ENCODE data around the gene NAA25.
"Not testable (repeated sequence)": the region's sequence is repeated elsewhere in the genome, so short reads cannot be mapped to it uniquely, and the experiment has no call there.

NAA25 gene

DNA sequence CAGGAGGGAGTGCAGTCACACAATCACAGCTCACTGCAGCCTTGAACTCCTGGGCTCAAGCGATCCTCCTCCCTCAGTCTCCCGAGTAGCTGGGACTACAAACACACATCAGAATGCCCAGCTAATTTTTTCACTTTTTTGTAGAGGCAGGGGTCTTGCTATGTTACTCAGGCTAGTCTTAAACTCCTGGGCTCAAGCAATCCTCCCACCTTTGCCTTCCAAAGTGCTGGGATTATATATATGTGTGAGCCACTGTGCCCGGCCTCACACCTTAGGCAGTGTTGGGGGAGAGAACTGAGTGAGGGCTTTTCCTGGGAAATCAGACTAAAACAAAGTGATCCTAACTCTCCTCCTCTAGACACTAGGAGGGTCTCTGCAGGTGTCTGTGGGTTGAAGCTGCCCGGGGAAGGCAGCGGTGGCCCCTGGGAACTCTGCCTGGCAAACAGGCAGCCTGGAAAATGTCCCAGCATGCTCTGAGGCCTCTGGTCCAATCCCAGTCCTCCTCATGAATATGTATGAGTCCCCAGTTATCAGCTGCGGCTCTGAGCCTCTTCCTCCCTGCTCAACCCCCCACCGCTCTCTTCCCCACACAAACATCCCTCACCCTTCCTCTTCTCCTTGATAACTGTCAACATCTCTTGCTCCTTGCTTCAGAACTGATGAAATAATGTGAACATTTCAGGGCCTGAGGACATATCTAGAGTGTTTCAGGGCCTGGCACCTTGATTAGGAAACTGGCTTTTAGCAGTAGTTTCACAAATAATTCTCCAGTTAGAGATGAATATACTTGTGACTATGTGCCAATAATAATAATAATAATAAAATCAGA, 7.9 kb upstream of the NAA25 start:
- DNase-seq: no peak

DNA sequence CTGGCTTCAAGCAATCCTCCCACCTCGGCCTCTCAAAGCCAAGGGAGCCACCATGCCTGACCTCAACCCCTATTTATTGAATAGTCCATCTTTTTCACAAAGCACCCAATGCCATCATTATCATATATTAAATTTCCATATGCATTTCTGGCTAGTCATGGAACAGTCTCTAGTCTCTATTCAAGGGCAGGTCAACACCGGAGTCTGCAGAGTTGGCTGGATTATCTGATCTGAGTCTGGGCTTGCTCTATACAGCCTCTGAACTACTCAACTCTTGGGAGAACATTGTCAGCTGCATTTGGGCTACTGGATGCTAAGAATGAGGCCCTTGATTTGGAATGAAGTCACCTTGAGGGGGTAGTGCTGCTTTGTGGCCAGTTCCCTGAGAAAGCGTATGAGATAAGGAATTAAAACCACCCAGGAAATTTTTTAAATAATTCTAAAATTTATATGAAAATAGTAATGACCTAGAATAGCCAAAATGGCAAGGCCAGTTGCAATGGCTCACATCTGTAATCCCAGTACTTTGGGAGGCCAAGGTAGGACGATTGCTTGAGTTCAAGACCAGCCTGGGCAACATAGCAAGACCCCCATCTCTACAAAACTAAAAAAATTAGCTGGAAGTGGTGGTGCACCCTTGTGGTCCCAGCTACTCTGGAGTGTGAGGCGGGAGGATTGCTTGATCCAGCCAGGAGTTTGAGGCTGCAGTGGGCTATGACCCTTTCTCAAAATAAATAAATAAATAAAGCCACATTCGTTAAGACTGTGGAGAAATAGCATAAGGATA, 6.9 kb upstream of the NAA25 start:
- no peak for DNase-seq

DNA sequence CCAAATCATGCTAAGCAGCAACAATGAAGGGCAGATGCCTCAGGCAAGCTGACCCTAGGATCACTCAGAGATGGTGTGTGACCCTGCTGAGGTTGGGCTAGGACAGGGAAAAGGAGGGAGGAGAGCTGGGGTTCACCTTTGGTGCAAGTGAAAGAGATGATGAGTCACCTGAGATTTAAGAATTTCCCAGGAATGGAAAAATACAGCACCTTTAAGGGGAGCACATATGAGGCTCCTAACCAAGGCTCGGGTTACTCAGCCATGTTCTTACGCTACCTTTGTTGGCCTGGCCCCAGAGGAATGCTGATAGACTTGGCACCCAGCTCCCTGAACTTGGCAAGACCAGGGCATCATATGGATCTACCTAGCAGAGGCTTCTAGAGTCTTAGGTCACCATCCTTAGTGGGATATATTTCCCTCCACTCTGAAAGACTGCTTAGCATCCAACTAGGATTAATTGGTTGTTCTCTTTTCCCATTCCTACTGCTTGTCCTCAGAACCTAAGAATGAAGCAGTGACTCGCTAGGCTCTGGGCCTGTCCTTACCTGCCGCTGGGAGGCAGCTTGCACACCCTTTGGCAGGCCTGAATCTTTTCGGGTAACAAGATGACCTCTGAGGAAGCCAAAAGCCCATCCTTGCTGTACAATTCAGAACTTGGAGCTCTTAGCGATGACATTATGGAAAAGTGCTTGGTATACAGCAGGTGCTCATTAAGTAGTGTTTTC, 4.0 kb upstream of the NAA25 start:
- no peak for DNase-seq

DNA sequence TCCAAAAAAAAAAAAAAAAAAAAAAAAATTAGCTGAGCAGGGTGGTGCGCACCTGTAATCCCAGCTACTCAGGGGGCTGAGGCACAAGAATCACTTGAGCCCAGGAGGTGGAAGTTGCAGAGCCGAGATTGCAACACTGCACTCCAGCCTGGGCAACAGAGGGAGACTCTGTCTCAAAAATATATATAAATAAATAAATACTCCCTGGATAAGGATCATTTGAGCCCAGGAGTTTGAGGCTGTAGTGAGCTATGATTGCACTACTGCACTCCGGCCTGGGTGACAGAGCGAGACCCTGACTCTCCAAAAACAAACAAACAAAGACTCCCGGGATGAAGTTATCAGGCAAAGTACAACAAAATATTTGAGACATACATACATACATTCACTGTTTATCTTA, 3.3 kb upstream of the NAA25 start:
- DNase-seq: no peak

DNA sequence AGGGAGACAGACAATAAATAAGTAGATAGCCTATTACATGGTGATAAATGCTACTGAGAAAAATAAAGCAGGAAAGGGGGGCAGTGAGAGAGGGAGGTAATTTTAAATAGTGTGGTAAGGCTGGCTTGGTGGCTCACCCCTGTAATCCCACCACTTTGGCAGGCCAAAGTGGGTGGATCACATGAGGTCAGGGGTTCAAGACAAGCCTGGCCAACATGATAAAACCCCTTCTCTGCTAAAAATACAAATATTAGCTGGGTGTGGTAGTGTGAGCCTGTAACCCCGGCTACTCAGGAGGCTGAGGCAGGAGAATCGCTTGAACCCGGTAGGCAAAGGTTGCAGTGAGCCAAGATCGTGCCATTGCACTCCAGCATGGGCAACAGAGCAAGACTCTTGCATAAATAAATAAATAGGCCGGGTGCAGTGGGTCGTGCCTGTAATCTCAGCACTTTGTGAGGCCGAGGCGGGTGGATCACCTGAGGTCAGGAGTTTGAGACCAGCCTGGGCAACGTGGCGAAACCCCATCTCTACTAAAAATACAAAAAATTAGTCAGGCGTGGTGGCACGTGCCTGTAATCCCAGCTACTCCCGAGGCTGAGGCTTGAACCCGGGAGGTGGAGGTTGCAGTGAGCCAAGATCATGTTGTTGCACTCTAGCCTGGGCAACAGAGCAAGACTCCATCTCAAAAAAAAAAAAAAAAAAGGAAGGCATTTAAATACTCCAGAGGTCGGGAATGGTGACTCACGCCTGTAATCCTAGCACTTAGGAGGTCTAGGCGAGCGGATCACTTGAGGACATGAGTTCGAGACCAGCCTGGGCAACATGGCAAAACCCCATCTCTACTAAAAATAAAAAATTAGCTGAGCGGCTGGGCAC, 2.4 kb upstream of the NAA25 start:
- DNase-seq: not testable (repeated sequence)

DNA sequence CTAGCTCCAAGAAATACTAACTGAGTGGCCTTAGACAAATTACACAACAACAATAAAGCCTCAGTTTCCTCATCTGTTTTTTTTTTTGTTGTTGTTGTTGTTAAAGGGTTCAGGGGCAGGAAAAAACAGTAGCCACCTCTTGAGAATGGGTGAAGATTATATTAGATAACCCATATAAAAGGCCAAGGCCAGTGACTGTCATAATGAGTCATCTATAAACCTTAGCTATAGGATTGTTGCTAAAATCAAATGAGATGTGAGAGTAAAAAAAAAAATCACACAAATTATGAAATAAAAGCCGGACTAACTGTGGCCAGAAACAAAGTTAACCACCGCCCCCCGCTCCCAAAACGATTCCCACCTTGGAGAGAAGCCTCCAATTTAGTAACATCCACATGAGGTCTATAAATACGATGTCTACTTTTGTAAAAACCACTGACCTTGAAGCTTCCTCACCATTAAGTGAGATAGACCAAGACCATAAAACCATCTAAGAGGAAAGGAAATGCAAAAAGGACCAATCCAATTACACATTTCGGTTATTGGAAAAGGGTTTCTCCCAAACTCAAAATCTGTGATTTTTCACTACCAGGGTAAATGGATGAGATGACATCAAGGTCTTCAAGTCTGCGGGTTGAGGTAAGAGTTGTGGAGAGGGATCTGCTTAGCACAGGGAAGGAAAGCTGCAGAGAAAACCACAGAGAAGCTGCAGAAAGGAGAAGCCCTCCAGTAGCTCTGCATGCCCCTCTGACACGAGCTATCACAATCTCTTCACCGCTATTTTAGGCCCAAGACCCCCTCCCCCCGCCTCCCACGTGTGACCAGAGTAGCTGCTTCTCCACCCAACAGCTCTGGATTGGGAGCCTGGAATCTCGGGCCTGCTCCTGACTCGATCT, 1.0 kb downstream of the NAA25 start:
- DNase-seq: peak; percentile 32

DNA sequence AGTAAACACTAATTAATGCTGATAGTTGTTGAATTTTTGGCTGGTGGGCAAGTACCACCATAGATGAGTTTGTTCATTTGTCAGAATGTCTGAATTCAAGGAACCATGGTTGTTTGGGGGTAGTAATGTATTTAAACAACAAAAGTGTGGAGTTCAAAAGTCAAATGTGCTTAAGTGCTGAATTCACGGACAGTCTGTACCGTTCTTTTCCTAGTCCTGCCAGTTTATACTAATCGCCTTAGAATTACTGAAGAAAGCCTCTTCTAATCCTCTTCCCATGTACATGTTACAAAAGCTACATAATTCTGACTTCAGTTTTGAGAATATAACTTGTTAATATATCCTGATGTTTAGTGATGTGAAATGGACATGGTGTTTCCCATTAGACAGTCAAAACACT, 2.7 kb downstream of the NAA25 start:
- DNase-seq: no peak

DNA sequence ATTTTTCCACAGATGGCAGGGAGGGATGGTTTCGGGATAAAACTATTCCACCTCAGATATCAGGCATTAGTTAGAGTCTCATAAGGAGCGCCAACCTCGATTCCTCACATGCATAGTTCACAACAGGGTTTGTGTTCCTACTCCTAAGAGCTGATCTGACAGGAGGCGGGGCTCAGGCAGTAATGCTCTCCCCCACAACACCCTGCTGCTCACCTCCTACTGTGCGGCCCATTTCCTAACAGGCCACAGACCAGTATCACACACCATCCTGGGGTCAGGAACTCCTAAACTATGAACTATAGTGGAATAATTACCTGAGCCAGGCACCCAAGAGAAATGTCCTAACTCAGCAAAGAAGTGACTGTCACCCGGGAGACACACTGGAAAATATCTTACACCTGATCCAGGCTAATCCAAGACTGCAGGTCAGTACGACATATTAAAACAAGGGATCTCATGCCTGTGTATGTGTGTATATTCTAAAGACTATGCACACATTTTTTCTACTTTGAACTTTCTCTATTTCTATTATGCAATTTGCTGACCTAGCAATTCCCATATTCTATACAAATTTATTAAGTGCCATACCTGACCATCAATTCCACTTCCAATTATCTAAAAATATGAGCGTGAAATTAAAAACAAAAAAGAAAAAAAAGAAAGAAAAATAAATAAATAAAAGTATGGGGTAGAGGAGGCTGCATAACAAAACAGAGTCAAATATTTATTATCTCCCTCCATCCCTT, 4.7 kb downstream of the NAA25 start:
- DNase-seq: no peak

DNA sequence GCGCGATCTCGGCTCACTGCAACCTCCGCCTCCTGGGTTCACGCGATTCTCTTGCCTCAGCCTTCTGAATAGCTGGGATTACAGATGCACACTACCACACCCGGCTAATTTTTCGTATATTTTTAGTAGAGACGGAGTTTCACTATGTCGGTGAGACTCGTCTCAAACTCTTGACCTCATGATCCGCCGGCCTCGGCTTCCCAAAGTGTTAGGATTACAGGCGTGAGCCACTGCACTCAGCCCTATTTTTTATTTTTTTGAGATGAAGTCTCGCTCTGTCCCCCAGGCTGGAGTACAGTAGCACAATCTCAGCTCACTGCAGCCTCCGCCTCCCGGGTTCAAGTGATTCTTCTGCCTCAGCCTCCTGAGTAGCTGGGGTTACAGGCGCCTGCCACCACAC, 5.8 kb downstream of the NAA25 start:
- not testable (repeated sequence) for DNase-seq

DNA sequence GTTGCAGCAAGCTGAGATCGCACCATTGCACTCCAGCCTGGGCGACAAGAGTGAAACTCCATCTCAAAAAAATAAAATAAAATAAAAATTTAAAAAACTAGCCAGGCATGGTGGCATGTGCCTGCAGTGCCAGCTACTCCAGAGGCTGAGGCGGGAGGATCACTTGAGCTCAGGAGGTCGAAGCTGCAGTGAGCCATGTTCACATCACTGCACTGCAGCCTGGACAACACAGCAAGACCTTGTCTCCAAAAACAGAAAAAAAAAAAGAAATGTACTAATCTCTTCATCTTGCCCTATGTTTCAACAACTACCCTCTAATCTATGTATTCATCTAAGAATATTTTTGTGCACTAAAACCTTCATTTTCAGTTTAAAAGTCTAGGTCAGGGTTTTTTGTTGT, 6.5 kb downstream of the NAA25 start:
- no peak for DNase-seq

DNA sequence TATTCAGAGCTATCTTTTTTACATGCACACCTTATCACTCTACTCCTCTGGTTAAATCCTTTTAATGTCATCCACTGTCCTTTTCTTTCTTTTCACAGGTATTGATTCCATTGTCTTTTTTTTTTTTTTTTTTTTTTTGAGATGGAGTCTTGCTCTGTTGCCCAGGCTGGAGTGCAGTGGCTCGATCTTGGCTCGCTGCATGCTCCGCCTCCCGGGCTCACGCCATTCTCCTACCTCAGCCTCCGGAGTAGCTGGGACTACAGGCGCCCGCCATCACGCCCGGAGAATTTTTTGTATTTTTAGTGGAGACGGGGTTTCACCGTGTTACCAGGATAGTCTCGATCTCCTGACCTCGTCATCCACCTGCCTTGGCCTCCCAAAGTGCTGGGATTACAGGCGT, 8.1 kb downstream of the NAA25 start:
- not testable (repeated sequence) for DNase-seq

DNA sequence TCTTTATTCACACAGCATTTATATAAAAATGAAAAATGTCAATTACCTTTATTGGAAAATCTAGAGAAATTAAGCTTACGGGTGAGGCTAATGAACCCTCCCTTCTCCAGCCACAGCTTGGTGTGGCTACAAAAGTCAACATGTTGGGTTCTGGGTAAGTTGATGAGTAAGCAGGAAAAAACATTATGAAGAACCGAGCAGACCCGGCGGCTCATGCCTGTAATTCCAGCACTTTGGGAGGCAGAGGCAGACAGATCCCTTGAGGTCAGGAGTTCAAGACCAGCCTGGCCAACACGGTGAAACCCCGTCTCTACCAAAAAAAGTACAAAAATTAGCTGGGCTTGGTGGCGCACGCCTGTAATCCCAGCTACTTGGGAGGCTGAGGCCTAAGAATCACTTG, 10.9 kb downstream of the NAA25 start:
- no peak for DNase-seq

DNA sequence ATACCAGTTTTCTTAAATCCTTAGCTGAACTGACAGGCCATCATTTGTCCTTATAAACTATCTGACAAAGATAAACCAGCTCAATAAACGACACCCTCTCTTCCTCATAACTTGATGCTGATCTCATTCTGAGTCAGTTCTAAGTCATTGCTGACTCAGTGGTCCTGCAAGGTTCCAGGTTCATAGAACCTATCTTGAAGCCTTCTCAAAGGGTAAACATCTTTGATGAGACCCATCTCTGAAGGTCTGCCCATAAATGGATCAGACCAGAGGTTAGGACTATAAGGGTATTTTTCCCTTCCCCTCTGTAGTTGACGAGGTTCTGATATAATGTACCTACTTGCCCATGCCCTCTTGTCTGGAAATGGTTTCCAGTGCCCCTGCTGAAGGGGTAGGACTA, 11.9 kb downstream of the NAA25 start:
- peak; percentile 76 for DNase-seq

DNA sequence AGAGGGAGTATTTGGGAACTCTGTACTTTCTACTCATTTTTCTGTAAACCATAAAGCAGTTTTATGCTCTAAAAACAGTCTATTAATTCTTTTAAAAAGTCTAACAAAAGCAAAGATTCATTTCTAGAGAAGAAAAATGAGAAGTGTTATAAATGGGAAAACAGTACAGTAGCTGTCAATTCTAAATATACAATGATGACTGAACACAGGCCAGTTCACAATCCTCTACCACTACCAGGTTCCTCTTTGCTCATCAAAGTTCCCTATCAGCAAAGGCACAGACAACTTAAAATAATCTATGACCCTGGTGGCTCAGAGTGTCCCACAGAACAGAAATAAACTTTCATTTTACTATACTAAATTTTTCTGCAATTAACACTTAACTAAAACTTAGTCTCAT, 12.5 kb downstream of the NAA25 start:
- peak; percentile 22 for DNase-seq

DNA sequence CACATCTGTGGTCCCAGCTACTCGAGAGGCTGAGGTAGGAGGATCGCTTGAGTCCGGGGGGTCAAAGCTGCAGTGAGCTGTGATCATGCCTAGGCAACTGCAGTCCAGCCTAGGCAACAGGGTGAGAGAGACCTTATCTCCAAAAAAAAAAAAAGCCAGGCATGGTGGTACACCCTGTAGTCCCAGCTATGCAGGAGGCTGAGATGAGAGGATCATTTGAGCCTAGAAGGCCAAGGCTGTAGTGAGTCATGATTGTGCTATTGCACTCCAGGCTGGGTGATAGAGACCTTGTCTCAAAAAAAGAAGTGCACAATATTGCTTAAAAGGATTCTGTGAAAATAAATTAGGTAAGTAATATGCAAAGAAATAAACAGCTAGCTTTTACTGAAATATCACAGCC, 17.0 kb downstream of the NAA25 start:
- no peak for DNase-seq

DNA sequence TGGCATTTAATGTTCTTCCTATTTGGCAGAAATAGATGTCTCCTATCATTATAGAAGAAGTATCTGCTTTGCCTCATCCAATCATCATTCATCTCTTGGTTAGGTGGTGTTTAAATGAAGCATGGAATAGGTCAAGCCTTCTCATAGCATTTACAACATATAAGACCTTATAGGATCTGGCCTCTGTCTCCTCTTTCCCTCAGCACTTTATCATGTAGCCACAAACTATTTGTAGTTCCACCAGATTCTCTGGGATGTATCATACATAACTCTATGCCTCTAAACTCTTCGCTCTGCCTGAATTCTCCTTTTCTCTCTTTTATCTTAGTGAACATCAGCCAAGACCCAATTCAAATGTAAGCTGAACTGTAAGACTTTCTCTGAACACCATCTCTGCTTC, 20.7 kb downstream of the NAA25 start:
- DNase-seq: no peak

DNA sequence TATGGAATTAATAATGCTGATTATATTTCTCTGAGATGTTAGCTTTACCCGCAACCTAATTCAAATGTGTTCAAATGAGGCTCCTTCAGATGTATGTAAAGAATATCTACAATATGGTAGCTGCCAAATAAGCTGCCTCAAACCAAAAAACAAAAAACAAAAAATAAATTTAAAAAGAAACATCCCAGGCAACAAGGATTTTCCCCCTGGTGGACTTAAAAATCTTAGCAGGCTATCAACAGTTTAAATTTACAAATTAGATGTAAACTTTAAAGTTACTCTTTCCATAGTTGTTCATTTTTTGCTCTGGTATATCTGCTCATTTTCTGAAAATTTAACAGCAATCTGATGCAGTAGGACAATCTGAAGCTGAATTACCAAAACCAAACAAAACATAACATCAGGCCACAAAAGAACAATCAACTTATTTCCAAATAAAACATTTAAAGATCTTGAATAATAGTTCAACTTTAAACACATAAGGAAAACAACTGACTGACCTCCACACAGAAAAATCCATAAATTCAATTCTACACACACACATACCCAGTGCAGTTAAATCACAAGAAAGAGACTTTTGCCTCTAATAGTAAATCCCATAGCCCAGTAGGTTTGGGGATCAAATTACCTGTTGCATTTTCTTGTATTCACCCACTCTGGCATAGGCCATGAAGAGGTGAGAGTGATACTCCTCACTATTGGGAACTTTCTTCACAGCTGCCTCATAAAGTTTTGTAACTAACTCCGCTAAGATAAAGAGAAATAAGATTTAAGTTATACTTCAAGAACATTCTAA, 21.3 kb downstream of the NAA25 start:
- DNase-seq: no peak

DNA sequence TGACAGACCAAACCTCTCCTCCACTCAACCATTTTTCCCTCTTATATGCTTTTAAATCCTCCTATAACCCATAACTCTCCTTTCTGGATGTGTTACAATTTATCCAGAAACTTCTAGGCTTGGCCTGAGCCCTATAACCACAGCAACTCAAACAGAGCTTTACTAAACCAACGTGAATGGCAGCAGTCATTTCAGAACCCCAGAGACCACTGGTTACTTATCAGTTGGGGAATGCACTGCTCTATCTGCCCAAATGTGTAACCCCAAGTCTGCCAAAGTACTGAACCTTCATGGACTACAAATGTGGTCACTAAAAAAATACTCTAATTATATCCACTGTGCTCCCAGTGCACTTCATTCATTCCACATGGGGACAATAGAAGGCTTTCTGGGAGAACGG, 42.0 kb downstream of the NAA25 start:
- DNase-seq: peak; percentile 17

DNA sequence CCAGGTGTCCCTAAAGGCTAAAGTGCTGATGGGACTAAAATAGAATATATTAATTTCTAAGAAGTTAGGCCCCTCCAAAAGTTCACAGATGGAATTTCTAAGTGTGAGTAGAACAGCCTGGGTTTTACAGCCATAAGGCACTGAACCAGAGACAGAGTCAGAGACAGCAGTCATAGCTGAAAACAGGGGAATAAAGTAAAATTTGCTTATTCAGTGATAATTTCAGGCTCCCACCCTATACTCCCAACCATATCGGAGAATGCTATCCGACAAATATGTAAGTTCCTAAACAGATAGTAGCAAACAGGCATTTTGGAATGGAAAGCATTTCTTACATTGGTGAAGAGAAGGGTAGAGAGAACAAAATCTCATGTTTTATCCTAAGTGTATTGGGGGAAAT, 45.3 kb downstream of the NAA25 start:
- DNase-seq: no peak

DNA sequence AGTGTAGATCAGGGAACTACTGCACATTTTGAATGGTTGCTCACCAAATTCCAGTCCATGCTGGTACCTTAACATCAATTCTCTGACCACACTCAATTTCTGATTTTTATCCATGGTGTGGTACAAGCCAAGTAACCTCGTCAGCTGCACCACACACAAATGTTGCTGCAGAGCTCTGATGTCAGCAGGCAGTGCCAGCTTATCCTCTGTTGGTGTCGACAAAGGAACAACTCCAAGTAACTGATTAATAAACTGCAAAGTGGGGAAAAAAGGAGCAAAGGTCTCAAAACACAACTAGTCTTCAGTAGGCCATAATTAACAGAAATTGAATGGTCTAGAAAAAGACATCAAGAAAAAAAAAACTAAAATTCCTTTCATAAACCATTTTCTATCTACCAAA, 47.4 kb downstream of the NAA25 start:
- DNase-seq: no peak
